ENCODE data around the gene TRIM2. TPM values are rescaled to one million over a fixed set of nuclear protein-coding genes. Genes with fewer than 3 reads are reported as not detected.

The TRIM2 gene
- total and polyA plus RNA-seq, 10 of the 15 experiments (the other 5 are each of a cell fraction or from before 2014, with no cell fraction given) = 0.06 to 0.19 (median 0.15) TPM; not detected in 3

DNA sequence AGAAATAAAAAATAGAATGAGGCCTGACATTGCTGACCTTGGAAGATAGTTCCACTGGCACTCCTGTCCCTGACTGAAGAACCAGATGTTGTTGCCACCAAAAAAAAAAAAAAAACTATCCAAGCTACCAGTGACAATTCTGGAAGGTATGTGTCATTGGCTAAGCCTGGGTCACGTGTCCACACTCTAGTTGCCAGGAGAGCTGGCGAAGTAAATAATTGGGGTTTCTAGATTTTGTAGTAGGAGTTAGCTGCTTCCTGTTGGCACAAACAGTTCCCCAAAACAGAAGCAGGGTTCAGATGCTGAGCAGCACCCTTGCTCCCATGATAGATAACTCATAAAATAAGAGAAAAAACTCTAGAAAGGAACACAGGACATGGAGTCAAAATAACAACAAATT, 160.8 kb downstream of the TRIM2 start:
- H4K20me1 ChIP-seq (ENCODE audit: control insufficient read depth, insufficient read depth) = no peaks in the 10 kb centered on the region
- H3K4me2 ChIP-seq (ENCODE audit: control insufficient read depth, insufficient read depth) = no peak overlapping the region
- no peaks in the 10 kb centered on the region for H3K27me3 ChIP-seq (replicated peaks in 1 of 2; ENCODE audit: control insufficient read depth in 2 of 2, insufficient read depth in 2 of 2, low read length in 1 of 2)
- no peaks in the 10 kb centered on the region for H3K4me1 ChIP-seq (ENCODE audit: control insufficient read depth, insufficient read depth, low read length)
- no peak for TF ChIP-seq SMAD5 (IDR thresholded peaks at IDR 0.05; ENCODE audit: low read depth)
- in situ Hi-C loops (cut with MboI) (no loop called here), intact Hi-C loops (cut with micrococcal nuclease; ENCODE audit: unreplicated experiment) (no loop called here)
- no TSS peak for BruUV-seq (replicated peaks)
- ATAC-seq (peak; percentile 41), FAIRE-seq (no peak), DNase-seq (ENCODE audit: low read depth, low spot score) (no peak)
- ChIA-PET POLR2A (interaction anchor here (0.6 to 1.1 kb wide), 4 partner anchors 8 to 559 kb away, joined by 3 to 7 read pairs (median 3); no protein-coding TSS in a partner anchor), SMC1A (ENCODE audit: uncharacterized antibody, unreplicated experiment) (interaction anchor here (0.6 to 2.2 kb wide), 6 partner anchors 9 to 278 kb away, joined by 3 to 6 read pairs (median 4); no protein-coding TSS in a partner anchor), RAD21 (ENCODE audit: unreplicated experiment) (interaction anchor here (1.0 to 1.6 kb wide), 2 partner anchors 10 to 278 kb away, joined by 3 read pairs; no protein-coding TSS in a partner anchor), CTCF (interaction anchor here (0.6 to 0.7 kb wide), 2 partner anchors 10 to 332 kb away, joined by 3 to 6 read pairs; no protein-coding TSS in a partner anchor)
- no peak overlapping the region for H3K4me3 ChIP-seq
- no peak overlapping the region for H2AFZ ChIP-seq (ENCODE audit: control insufficient read depth, low read depth, low read length)
- H3K9ac ChIP-seq (ENCODE audit: control insufficient read depth, insufficient read depth, low read length) = no peak overlapping the region
- H3K79me2 ChIP-seq (ENCODE audit: control insufficient read depth, insufficient read depth, low read length) = no peaks in the 10 kb centered on the region
- peaks cover 2 to 5% of the 10 kb centered on the region in 2 experiments; a peak in 2 of 4 replicates for H3K36me3 ChIP-seq (ENCODE audit: control insufficient read depth in 2 of 2, insufficient read depth in 2 of 2, low read length in 1 of 2)
- no peak overlapping the region for H3K27ac ChIP-seq (ENCODE audit: control insufficient read depth, insufficient read depth)
- H3K9me3 ChIP-seq (replicated peaks; ENCODE audit: control insufficient read depth, insufficient read depth, low read length) = no peaks in the 10 kb centered on the region; the same call in 2 of the 3 replicates
- WGBS (ENCODE audit: insufficient coverage, insufficient replicate concordance, low lambda C conversion rate, missing lambda C conversion rate) = 97% methylated on average over 2 of the region's 2 CpGs

DNA sequence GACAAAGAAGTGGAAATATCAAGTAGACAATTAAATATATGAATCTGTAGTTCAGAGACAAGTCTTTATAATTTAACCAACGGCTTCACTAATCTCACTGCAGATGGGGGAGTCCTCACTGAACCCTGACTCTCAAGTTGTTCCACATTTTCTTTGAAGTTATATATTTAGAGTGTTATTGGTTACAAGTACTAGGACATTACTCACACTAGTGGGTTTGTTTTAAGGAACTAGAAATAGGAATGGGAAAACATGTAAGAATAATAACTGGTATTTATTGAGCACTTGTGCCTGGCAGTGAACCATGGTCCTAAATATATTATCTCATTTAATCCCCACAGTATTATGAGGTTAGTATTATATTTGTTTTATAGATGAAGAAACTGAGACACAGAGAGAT, 162.2 kb downstream of the TRIM2 start:
- Histone ChIP-seq H3K4me3 (no peak overlapping the region), H3K27me3 (replicated peaks in 1 of 2; ENCODE audit: control insufficient read depth in 2 of 2, insufficient read depth in 2 of 2, low read length in 1 of 2) (no peaks in the 10 kb centered on the region), H3K4me1 (ENCODE audit: control insufficient read depth, insufficient read depth, low read length) (no peaks in the 10 kb centered on the region), H4K20me1 (ENCODE audit: control insufficient read depth, insufficient read depth) (no peaks in the 10 kb centered on the region), H3K9me3 (replicated peaks; ENCODE audit: control insufficient read depth, insufficient read depth, low read length) (no peaks in the 10 kb centered on the region; the same call in 2 of the 3 replicates), H3K4me2 (ENCODE audit: control insufficient read depth, insufficient read depth) (no peak overlapping the region), H3K9ac (ENCODE audit: control insufficient read depth, insufficient read depth, low read length) (no peak overlapping the region), H3K79me2 (ENCODE audit: control insufficient read depth, insufficient read depth, low read length) (no peaks in the 10 kb centered on the region), H2AFZ (ENCODE audit: control insufficient read depth, low read depth, low read length) (no peak overlapping the region), H3K36me3 (ENCODE audit: control insufficient read depth in 2 of 2, insufficient read depth in 2 of 2, low read length in 1 of 2) (peaks cover 2 to 3% of the 10 kb centered on the region in 2 experiments; a peak in 1 of 4 replicates), H3K27ac (ENCODE audit: control insufficient read depth, insufficient read depth) (no peak overlapping the region)
- no TSS peak for BruUV-seq (replicated peaks)
- ChIA-PET RAD21 (ENCODE audit: unreplicated experiment) (no interaction called here), CTCF (no interaction called here), SMC1A (ENCODE audit: uncharacterized antibody, unreplicated experiment) (no interaction called here), POLR2A (no interaction called here)
- TF ChIP-seq SREBF1 (IDR thresholded peaks at IDR 0.05; ENCODE audit: low read length) (no peak), NR2F1 (conservative IDR thresholded peaks at IDR 0.05) (no peak), DPF2 (IDR thresholded peaks at IDR 0.05) (no peak), PAX8 (IDR thresholded peaks at IDR 0.05) (no peak), TCF3 (IDR thresholded peaks at IDR 0.05; ENCODE audit: borderline replicate concordance, insufficient read depth, low read depth, low read length) (no peak), POLR2AphosphoS2 (IDR thresholded peaks at IDR 0.05; ENCODE audit: low read depth, low read length) (no peak), IKZF1 (conservative IDR thresholded peaks at IDR 0.05) (no peak), MTA2 (IDR thresholded peaks at IDR 0.05; ENCODE audit: low read depth) (no peak), CEBPB (IDR thresholded peaks at IDR 0.05; ENCODE audit: borderline replicate concordance in 1 of 2, low read depth in 2 of 2, low read length in 2 of 2) (no peak), NR2C2 (IDR thresholded peaks at IDR 0.05; ENCODE audit: borderline replicate concordance, control insufficient read depth, insufficient read length, low read depth) (no peak), IRF4 (IDR thresholded peaks at IDR 0.05; ENCODE audit: low read depth, low read length) (no peak)
- TF ChIP-seq, protein P1, sequence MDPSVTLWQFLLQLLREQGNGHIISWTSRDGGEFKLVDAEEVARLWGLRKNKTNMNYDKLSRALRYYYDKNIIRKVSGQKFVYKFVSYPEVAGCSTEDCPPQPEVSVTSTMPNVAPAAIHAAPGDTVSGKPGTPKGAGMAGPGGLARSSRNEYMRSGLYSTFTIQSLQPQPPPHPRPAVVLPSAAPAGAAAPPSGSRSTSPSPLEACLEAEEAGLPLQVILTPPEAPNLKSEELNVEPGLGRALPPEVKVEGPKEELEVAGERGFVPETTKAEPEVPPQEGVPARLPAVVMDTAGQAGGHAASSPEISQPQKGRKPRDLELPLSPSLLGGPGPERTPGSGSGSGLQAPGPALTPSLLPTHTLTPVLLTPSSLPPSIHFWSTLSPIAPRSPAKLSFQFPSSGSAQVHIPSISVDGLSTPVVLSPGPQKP (IDR thresholded peaks at IDR 0.05; ENCODE audit: low read depth, low read length) = no peak
- TF ChIP-seq, protein P2, sequence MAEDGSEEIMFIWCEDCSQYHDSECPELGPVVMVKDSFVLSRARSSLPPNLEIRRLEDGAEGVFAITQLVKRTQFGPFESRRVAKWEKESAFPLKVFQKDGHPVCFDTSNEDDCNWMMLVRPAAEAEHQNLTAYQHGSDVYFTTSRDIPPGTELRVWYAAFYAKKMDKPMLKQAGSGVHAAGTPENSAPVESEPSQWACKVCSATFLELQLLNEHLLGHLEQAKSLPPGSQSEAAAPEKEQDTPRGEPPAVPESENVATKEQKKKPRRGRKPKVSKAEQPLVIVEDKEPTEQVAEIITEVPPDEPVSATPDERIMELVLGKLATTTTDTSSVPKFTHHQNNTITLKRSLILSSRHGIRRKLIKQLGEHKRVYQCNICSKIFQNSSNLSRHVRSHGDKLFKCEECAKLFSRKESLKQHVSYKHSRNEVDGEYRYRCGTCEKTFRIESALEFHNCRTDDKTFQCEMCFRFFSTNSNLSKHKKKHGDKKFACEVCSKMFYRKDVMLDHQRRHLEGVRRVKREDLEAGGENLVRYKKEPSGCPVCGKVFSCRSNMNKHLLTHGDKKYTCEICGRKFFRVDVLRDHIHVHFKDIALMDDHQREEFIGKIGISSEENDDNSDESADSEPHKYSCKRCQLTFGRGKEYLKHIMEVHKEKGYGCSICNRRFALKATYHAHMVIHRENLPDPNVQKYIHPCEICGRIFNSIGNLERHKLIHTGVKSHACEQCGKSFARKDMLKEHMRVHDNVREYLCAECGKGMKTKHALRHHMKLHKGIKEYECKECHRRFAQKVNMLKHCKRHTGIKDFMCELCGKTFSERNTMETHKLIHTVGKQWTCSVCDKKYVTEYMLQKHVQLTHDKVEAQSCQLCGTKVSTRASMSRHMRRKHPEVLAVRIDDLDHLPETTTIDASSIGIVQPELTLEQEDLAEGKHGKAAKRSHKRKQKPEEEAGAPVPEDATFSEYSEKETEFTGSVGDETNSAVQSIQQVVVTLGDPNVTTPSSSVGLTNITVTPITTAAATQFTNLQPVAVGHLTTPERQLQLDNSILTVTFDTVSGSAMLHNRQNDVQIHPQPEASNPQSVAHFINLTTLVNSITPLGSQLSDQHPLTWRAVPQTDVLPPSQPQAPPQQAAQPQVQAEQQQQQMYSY (CRISPR knock-in tag; IDR thresholded peaks at IDR 0.05) = no peak
- ATAC-seq (no peak), FAIRE-seq (no peak), DNase-seq (ENCODE audit: low read depth, low spot score) (no peak)
- intact Hi-C loops (cut with micrococcal nuclease; ENCODE audit: unreplicated experiment) = no loop called here
- WGBS (ENCODE audit: insufficient coverage, insufficient replicate concordance, low lambda C conversion rate, missing lambda C conversion rate) = 63% methylated on average over 1 of the region's 1 CpG
- in situ Hi-C loops (cut with MboI) = no loop called here
